RCC 7860 (cell line): Measurements from ENCODE around the gene GPHA2.

Experiments
- DNase-seq: peaks from one replicate; pipeline ENCODE4 v3.0.0-alpha.2; 2015; ENCODE audit warnings: low spot score
- FAIRE-seq: peaks from 2 replicates; lab custom pipeline; 2012; peaks lifted over from hg19 to GRCh38; lab: Jason Lieb, UNC

GPHA2 gene

DNA sequence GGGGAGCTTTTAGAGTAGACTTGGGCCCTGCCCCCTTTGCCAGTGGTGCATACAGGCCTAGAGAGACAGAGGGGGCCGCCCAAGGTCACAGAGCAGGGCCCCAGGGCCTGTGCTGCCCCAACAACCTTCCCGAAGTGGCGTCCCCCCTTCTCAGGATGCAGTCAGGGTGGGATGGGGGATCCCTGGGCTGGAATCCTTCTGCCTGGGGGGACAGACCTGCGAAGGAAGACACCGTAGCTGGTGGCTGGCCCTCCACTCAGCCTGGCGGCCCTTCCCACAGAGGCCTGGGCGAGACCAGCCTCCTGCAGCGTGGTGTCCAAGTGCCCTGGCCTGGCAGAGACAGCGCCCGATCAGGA is 42.9 kb downstream of the GPHA2 start:
- DNase-seq (no peak), FAIRE-seq (no peak)

DNA sequence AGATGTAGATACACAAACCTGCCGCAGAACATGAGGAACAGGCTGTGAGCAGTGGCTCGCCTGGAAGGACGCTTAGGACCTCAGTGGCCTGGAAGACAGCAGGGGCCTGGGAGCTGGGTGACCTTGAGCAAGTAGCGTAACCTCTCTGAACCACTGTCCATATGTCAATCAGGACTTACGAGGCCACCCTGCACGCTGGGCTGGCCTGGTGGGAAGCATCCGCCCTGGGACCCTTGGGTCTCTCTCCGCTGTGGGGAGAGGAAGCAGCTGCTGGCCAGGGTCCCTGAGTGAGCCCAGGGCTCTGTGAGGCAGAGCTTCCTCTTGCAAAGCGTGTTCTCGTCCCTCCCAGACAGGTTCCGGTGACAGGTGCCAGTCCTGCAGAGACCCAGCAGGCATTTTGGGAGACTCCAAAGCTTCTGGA is 43.3 kb downstream of the GPHA2 start:
- FAIRE-seq (no peak), DNase-seq (no peak)

DNA sequence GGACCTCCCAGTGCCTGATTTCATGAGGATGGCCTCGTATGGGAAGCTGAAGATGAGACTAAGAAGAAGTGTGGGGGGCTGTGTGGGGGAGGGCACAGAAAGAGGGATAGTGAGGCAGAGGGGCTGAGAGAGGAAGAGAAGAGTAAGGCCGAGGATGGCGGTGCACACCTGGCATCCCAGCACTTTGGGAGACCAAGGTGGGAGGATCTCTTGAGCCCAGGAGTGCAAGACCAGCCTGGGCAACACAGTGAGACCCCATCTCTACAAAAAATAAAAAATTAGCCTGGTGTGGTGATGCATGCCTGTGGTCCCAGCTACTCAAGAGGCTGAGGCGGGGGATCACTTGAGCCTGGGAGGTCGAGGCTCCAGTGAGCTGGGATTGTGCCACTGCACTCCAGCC is 43.8 kb downstream of the GPHA2 start:
- no peak for FAIRE-seq
- DNase-seq: no peak

DNA sequence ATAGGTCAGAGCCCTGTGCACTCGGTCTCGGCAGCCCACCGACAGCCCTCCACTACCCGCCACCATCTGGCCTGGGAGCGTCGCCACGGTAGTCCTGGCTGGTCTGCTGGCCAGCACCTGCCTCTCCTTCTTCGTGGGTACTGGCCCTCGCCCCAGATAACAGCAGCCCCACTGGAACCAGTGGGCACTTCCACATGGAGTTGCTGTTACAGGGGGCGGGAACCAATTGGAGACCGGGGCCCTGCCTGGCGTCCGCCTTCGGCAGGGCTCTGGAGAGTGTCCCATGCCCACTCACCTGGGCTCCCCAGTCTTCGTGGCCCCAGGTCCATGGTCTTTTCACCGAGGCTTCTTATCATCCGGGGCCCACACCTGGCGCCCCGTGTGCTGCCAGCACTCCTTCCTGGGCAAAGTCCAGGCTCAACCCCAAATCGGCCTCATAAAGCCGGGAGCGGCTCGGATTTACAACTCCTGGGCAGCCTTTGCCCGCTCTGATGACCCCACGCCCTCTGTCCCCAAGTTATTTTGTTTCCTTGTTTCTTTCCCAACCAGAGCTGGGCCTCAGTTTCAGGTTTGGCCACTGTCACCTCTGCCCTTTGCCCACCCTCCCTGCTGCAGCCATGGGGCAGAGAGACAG is 44.4 kb downstream of the GPHA2 start:
- DNase-seq (no peak), FAIRE-seq (no peak)

DNA sequence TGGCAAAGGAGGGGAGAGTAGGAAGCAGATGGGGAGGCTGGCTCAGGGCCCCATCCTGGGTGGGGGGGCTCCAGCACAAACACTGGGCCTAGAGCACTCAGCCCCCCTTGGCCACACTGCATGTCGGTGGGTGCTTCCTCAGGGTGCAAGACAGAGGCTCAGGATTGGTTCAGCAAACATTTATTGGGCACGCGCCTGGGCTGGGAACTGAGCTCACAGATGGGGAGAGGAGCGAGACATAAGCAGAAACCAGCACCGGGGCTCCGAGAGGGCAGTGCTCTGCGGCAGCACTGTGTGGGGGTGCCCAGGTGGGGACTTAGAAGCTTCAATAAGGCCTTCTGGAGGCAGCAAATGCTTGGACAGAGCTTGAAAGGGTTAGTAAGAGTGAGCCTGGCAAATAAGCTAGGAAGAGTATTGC is 45.2 kb downstream of the GPHA2 start:
- FAIRE-seq (no peak), DNase-seq (no peak)

DNA sequence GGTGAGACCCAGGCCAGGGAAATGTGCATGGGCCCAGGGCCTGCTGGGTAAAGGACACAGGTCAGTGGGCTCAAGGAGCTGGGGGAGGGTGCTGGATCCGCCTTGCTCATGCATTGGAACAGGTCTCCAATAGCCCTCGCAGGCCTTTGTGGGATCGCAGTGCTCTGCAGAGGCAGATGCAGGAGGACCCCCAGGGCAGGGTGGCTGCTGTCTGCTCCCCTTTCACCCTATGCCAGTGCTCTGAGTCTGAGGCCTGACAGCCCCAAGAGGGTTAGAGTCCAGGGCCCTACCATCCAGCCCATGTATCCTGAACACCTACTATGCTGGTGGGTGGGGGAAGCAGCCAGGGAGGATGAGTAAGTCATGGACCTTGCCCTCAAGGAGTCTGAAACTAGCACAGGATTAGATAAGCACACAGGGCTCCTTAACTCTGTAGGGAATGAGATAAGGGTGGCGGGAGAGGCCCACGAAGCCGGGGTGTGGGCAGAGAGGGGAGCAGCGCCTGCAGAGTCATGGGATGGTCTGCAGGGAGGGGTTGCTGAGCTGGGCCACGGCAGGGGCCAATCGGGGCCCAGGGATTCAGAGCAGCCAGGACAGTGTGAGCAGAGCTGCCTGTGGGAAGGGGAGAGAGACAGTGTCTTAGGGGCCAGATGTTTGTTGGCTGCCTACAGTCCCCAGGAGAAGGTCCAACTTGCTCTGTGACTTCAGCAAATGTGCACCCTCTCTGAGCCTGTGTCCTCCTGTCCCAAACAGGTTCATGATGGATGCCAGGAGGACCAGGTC is 46.8 kb downstream of the GPHA2 start:
- DNase-seq (peak; percentile 72), FAIRE-seq (peak; percentile 34)

DNA sequence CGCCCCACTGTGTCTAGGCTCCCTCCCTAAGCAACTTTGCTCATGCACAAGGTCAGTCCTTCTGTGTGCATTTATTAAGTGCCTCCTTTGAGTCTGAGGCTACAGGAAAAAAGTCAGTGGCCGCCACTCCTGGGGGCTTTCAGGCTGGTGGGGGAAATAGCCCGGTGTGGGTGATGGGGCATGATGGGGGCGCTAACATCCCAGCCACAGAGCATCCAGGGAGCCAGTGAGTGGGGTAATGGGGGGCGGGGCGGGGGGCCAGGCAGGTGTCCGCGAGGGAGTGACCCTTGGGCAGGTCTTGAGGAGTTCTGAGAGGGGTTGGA is 47.3 kb downstream of the GPHA2 start:
- no peak for DNase-seq
- FAIRE-seq: no peak

DNA sequence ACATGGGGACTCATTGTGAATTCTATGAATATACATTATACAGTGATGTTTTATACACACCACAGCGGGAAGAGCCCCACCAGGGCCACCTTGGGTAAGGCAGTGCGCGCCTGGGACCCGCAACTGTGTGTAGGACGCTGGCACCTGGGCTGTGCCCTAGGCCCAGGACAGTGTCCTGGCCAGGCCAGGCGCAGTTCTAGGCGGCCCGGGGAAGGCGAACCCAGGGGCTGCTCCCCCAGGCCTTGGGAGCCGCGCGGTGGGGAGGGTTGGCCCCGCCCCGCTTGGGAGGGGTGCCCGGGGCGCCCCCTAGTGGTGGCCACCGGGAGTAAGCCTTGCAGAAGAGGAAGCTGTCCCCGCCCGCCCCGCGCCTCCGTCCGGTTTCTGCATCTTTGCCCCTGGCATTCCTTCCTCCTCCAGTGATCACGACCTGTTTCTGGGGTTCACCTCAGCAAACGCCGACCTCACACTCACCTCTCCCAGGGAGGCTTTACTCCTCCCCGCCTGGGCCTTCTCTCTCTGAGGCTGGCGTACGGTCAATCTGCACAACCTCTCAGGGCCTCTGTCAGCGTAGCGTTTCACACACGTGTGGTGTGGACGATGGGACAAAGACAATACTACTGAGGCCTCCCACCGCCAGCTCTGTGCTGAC is 47.8 kb downstream of the GPHA2 start:
- FAIRE-seq: no peak
- DNase-seq: peak; percentile 44

DNA sequence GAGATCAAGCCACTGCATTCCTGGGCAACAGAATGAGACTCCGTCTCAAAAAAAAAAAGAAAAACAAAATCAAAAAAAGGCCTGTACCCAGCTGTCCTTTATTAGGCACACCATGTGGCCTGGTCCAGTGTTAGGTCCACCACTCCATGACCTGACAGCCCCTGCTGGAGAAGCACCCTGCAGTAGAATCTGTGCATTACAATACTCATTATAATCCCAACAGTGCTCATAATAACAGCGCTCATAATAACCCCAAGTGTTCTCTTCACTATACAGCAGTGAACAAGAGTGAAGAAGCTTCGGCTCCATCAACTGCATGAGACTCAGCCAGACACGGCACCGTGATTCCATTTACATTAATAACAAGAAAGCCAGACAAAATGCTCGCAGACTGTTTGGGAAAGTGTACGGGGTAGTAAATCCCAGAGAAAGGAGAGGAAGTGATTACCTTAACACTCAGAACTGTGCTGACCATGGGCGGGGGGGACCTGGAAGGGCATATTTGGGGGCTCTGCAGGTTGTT is 48.4 kb downstream of the GPHA2 start:
- no peak for DNase-seq
- FAIRE-seq: no peak

DNA sequence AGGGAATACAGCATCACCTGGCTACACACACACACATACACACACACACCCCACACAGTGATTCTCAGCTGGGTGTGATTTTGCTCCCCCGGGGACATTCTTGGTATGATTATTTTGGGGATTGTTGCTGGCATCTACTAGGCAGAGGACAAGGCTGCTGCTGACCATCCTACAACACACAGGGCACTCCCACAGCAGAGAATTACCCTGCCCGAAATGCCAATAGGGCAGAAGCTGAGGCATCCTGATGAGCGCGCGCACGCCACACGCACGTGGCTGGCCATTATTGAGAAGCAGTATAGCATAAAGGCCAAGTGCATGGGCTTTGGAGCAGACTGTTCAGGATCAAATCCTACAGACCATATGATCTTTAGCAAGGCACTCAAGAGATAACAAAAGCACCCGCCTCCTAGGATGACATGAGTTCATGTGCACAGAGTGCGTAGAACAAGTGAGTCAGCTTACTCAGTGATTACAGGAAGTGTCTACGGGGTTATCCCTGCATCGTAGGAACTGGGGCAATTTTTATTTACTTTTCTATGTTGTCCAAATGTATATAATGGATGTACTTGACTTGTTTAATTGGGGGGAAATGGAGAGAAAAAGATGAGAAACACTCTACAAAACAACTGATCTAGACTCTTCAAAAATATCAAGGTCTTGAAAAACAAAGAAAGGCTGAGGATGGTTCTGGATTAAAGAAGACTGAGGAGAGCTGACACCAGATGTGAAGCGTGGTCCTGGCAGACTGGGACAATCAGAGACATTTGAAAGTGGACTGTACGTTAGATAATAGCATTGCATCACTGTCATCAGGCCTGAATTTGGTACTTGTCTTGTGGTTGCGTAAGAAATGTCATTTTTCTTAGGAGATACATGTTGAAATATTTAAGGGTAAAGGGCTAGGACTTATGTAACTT is 50.1 kb downstream of the GPHA2 start:
- DNase-seq (peak; percentile 39), FAIRE-seq (no peak)
